HG03439 (cell line): ENCODE data around the gene SSPN.

Source experiments
- ATAC-seq: cut with Tn5 transposase; IDR thresholded peaks from one replicate; pipeline ENCODE4 v1.9.1; 2021; ENCODE audit warnings: mild to moderate bottlenecking, moderate library complexity; ENCODE audit not compliant: unreplicated experiment

Gene SSPN

GRCh38 chr12:26281320-26281719 is 85.9 kb downstream of the SSPN start:
- no peak for ATAC-seq

DNA sequence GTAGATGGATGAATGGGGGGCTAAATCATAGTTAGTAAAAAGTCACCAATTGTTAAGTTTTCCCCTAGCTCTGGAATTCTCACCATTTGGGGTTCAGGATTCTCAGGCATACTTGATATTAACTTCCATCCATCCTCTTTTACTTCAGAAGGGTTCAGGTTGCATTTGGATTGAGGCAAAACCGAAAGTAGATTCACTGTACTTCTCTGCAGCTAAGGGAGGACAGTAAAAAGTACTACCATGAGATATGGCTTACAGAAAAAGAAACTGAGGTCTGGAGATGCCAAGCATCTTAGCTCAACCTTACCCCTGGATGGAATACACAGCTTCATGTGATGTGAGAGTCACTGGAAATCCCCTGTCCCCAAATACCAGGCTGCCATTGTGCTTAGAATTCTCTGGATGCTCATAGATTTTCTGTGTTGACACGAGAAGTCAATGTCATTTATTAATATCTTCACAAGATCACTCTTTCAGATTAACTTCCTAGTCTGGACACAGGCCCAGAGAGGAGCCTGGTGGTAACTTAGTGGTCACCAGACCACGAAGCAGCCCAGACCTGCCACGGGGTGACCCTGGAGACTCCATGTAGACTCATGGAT is 87.1 kb downstream of the SSPN start:
- ATAC-seq = no peak

DNA sequence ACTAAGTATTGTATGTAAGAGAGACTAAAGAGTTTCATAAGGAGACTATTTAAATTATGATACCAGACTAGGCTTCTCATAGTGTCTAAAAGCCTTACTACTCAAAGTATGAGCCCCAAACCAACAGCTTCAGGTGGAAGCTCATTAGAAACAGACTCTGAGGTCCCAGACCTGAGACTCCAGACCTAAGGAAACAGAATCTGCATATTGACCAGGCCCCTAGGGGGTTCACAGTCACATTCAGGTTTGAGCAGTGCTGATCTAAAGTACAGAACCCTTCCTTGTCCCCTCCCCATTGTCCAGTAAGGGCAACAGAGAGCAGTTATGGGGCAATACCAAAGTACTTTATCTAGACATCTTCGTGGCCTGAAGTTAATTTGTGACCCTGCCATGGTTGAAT is 87.7 kb downstream of the SSPN start:
- ATAC-seq = no peak

DNA sequence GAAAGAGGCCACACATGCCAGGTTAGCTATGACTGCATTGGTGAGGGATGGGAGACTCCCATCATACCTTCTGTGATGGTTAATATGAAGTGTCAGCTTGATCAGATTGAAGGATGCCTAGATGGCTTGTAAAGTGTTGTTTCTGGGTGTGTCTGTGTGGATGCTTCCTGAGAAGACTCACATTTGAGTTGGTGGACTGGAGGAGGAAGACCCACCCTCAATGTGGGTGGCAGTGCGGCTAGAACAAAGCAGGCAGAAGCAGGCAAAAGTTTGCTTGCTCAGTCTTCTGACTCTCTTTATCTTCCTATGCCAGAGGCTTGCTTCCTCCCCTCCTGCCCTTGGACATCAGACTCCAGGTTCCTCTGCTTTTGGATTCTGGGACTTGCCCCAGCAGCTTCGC is 88.2 kb downstream of the SSPN start:
- ATAC-seq = no peak

- no peak for ATAC-seq
Measured at GRCh38 chr12:26285401-26285800, 90.0 kb downstream of the SSPN start.

GRCh38 chr12:26286186-26286585 is 90.8 kb downstream of the SSPN start:
- no peak for ATAC-seq

- ATAC-seq = no peak
Measured at GRCh38 chr12:26287671-26288381, 92.5 kb downstream of the SSPN start.

DNA sequence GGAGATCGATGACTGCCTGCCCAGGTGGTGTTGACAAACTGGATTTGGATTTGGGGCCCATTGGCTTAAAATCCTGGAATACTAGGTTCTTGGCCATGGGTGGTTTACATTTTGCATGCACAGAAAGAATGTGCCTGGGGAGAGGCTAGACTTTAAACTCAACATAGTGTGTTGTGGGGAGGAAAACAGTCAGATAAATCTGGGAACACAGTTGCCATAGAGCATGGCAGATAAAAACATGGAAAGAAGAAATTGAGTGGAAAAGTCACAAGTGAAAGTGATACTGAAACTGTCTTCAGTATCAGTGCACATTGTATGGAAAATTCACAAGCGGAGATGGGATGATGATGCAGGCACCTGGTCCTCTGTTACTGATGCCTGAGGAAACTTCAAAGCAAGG is 95.2 kb downstream of the SSPN start:
- ATAC-seq = no peak

DNA sequence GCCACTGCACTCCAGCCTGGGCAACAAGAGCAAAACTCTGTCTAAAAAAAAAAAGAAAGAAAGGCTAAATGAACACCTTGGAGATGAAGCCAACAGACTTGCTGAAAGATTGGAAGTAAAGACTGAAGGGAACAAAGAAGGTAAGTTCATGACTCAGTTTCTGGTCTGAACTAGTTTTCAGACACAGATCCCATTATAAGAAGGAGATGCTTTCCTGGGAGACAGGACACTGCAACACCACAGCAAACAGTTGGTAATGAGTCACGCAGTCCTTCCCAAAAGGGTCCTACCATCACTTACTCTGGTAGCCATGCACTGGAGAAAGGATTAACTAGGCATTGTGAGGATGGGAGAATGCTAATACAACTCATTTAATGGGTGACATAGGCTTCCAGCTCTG is 97.2 kb downstream of the SSPN start:
- ATAC-seq = no peak

DNA sequence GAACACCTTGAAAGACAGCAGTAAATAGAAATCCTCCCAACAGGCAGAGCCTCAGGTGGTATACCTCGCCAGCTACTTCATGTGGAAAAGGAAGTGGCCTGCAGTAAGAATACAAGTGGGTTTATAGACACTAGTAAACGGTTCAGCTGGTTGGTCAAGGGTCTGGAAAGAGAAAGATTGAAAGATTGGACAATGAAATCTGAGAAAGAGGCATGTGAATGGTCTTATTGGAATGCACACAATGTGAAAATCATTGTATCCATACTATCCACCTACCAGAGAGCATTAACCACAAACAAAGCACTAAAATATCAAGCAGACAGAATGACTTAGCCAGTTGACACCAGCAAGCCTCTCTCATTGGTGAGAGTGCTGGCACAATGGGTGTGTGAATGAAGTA is 98.2 kb downstream of the SSPN start:
- ATAC-seq = no peak

- no peak for ATAC-seq
Measured at GRCh38 chr12:26295001-26295400, 99.6 kb downstream of the SSPN start.

DNA sequence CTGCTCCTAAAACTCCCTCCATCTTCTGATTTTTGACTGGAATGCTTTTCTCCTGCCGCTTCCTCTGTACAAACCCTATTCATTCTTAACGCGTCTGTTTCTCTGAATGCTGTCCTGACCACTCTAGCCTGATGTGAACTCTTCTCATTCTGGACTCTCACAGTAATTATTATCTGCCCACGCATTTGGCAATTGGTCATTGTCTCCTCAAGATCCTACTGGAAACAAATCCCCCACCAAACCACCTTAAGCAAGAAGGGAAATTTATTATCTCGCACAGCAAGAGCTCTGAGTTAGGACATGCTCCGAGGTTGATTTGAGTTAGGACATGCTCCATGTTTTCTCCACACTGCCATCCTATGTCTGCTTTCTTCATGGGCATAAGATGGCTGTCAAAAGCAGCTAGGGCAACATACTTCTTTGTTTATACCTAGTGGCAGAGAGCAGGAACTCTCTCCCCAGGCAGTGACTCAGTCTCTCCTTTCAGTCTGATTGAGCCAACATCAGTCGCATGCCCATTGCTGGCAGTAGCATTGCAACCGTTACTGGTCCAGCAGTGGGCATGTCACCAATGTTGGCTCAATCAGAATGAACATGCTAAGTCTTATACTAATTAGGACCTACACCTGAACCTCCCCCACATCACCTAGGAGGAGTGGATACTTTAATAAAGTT is 102.2 kb downstream of the SSPN start:
- ATAC-seq = no peak

DNA sequence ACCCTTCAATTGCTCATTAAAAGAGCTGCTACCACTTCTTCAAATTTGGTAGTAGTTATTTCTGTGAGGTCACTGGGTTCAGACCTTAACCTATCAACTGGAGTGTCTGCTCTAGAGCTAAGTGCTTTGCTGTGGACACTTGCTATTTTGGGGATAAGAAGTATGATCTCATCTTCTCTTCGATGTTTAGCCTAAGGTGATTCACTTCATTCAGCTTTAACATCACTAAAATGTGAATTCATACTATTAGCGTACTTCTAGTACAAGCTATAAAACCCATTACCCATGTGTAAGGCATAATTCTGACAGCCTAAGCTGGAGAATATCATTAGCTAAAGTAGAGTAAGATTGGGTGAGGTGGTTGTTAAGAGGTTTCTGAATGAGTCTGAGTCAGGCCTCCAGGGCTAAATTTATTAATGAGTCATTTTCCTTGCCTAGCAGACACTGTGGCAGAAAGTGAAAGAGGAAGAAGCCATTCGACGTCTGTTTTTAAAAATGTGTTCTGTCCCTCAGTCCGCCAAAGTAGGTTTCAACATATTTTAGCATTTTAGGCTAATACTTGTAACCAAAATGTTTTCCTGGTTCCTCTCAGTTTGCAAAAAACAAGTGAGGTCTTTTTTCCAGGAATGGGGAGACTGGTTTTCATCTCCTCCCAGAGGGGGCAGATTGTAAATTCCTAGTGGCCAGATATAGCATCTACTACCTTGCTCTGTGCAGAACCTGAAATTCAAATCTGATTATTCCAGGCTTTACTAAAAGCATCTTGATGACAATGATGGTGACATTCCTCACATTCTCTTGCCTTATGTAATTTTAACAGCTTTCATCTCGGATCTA is 103.6 kb downstream of the SSPN start:
- ATAC-seq = peak; percentile 99

- ATAC-seq = no peak
Measured at GRCh38 chr12:26299751-26300150, 104.4 kb downstream of the SSPN start.
